GM12872 (cell line): ENCODE results near the gene CLASP1.

Experiments used
- CTCF ChIP-seq: IDR thresholded peaks from 3 replicates; pipeline ENCODE4 v1.5.1; 2011; ENCODE audit warnings: low read depth, mild to moderate bottlenecking, low read length, moderate library complexity; ENCODE audit not compliant: insufficient read depth

Gene CLASP1

GRCh38 chr2:121505986-121506586 lies 143.2 kb downstream of the CLASP1 start:
- TF ChIP-seq CTCF: no peak

- no peak for TF ChIP-seq CTCF
These were observed 144.3 kb downstream of the CLASP1 start for GRCh38 chr2:121505005-121505404.

GRCh38 chr2:121504316-121504715 lies 144.9 kb downstream of the CLASP1 start:
- no peak for TF ChIP-seq CTCF

- TF ChIP-seq CTCF: no peak
These were observed 146.5 kb downstream of the CLASP1 start for GRCh38 chr2:121502781-121503180.

GRCh38 chr2:121502246-121502645 lies 147.0 kb downstream of the CLASP1 start:
- TF ChIP-seq CTCF: no peak

- no peak for TF ChIP-seq CTCF
These were observed 147.7 kb downstream of the CLASP1 start for GRCh38 chr2:121501554-121501953.

GRCh38 chr2:121501031-121501430 lies 148.2 kb downstream of the CLASP1 start:
- no peak for TF ChIP-seq CTCF
